Measurements from ENCODE around the gene TSPAN16. TPM values are rescaled to one million over a fixed set of nuclear protein-coding genes. Genes with fewer than 3 reads are reported as not detected.
A peak's percentile ranks its signal among the peaks of the same experiment; 100 is the strongest.

Gene TSPAN16
- total and polyA plus RNA-seq, 2 donors (not counting 3 experiments of a cell fraction or from before 2014, with no cell fraction given) = not detected

DNA sequence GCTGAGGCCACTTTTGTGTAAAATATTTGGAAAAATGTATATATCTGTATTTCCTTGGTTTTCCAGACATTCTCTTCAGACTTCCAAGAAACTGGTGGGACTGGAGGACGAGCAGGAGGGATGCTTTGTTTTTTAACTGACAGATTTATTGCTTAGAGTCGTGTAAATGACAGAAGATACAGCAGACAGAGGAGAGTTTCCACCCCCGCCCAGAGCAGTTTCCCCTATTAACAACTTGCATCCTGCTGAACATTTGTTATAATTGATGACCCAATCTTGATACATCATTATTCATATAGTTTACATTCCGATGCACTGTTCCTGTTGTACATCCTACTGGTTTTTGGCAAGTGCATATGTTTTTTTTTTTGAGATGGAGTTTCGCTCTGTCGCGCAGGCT lies 26.6 kb upstream of the TSPAN16 start:
- H3K27ac ChIP-seq (ENCODE audit: insufficient read depth, low read depth, low read length) = peak overlapping the region; percentile 99
- CTCF ChIA-PET = interaction anchor here (0.7 to 1.8 kb wide), 3 partner anchors 12 to 26 kb away, joined by 3 to 4 read pairs (median 4); no protein-coding TSS in a partner anchor

More for the DNA sequence above, 26.6 kb upstream of the TSPAN16 start:
- no peaks in the 10 kb centered on the region for H3K36me3 ChIP-seq (ENCODE audit: control insufficient read depth in 2 of 2, extremely low read depth in 1 of 2, insufficient read depth in 2 of 2, low read length in 2 of 2)
- intact Hi-C loops (cut with micrococcal nuclease) = loop anchor here (1.0 to 2.0 kb wide), 4 partner anchors 17 to 127 kb away; no protein-coding TSS in a partner anchor
- H3K4me2 ChIP-seq (ENCODE audit: insufficient read depth, low read length) = peak overlapping the region; percentile 82
- dilution Hi-C loops (cut with MboI; ENCODE audit: extremely low pct_ligation_motif_present, low sequenced_read_pairs) = no loop called here
- H3K4me1 ChIP-seq (ENCODE audit: control insufficient read depth, extremely low read depth, insufficient read depth, low read length) = peaks cover 44% of the 10 kb centered on the region
- no peak overlapping the region for H2AFZ ChIP-seq (ENCODE audit: low read depth, low read length)
- H3K9ac ChIP-seq (replicated peaks; ENCODE audit: extremely low read depth, insufficient read depth, low read length) = peak overlapping the region; percentile 98
- DNase-seq (ENCODE audit: low read depth, low spot score) (peak; percentile 93), FAIRE-seq (no peak)
- H3K79me2 ChIP-seq (ENCODE audit: control insufficient read depth, insufficient read depth, low read length) = no peaks in the 10 kb centered on the region
- TF ChIP-seq FOS (IDR thresholded peaks at IDR 0.05; ENCODE audit: borderline replicate concordance, insufficient read depth, low read length) = peak; percentile 30
- TF ChIP-seq JUN (IDR thresholded peaks at IDR 0.05; ENCODE audit: borderline replicate concordance, insufficient read depth, insufficient read length, low read depth) = no peak
- TF ChIP-seq MYC (IDR thresholded peaks at IDR 0.05; ENCODE audit: low read depth, low read length) = no peak
- TF ChIP-seq, protein P1, sequence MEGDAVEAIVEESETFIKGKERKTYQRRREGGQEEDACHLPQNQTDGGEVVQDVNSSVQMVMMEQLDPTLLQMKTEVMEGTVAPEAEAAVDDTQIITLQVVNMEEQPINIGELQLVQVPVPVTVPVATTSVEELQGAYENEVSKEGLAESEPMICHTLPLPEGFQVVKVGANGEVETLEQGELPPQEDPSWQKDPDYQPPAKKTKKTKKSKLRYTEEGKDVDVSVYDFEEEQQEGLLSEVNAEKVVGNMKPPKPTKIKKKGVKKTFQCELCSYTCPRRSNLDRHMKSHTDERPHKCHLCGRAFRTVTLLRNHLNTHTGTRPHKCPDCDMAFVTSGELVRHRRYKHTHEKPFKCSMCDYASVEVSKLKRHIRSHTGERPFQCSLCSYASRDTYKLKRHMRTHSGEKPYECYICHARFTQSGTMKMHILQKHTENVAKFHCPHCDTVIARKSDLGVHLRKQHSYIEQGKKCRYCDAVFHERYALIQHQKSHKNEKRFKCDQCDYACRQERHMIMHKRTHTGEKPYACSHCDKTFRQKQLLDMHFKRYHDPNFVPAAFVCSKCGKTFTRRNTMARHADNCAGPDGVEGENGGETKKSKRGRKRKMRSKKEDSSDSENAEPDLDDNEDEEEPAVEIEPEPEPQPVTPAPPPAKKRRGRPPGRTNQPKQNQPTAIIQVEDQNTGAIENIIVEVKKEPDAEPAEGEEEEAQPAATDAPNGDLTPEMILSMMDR (IDR thresholded peaks at IDR 0.05; ENCODE audit: extremely low read depth in 1 of 2, insufficient read depth in 1 of 2, low read depth in 1 of 2, low read length in 2 of 2) = no peak
- TF ChIP-seq, protein P2, sequence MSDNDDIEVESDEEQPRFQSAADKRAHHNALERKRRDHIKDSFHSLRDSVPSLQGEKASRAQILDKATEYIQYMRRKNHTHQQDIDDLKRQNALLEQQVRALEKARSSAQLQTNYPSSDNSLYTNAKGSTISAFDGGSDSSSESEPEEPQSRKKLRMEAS (IDR thresholded peaks at IDR 0.05; ENCODE audit: insufficient read depth, insufficient read length) = no peak
- TF ChIP-seq EZH2 (IDR thresholded peaks at IDR 0.05; ENCODE audit: borderline replicate concordance, low read depth, low read length, severe bottlenecking) = no peak
- TF ChIP-seq POLR2AphosphoS5 (IDR thresholded peaks at IDR 0.05; ENCODE audit: insufficient read depth, low read depth, low read length) = no peak
- TF ChIP-seq POLR2A (IDR thresholded peaks at IDR 0.05; ENCODE audit: low read depth, low read length) = no peak
- no peaks in the 10 kb centered on the region for H3K27me3 ChIP-seq (ENCODE audit: control insufficient read depth in 2 of 2, insufficient read depth in 2 of 2, low read length in 2 of 2)
- H3K9me3 ChIP-seq (replicated peaks; ENCODE audit: control insufficient read depth, insufficient read depth, low read length) = no peaks in the 10 kb centered on the region
- H3K9me1 ChIP-seq (replicated peaks; ENCODE audit: control insufficient read depth, extremely low read depth, insufficient read depth, low read length) = no peaks in the 10 kb centered on the region
- H3K4me3 ChIP-seq (replicated peaks in 1 of 3; ENCODE audit: insufficient read depth in 1 of 3, low read depth in 1 of 3, low read length in 3 of 3) = peak overlapping the region in 1 of 3 experiments; percentile 0
- no peaks in the 10 kb centered on the region for H4K20me1 ChIP-seq (replicated peaks; ENCODE audit: control insufficient read depth, extremely low read depth, insufficient read depth, low read length)
- TSS peak; percentile 65 for BruUV-seq (replicated peaks)
- POLR2A ChIA-PET = no interaction called here
